Glomerular endothelial cell (primary cell): ENCODE measurements around the gene C2CD4A. TPM values are rescaled to one million over a fixed set of nuclear protein-coding genes. Genes with fewer than 3 reads are reported as not detected.

Source experiments
- total RNA-seq: library from RNA; depleted of rRNA; stranded (reverse); fragments of >200 nt; gene quantifications from 2 replicates; pipeline ENCODE4 v1.2.3, GENCODE V29; 2015

The C2CD4A gene
- total RNA-seq, 1 donor from 2014 or later, result 1.1 TPM

Other genes with a start within 250 kb of the C2CD4A start
- 58.2 and 84.0 TPM in 2 replicates for gene VPS13C, start 6.5 kb upstream of the C2CD4A start, total RNA-seq
- 94.0 and 176 TPM in 2 replicates for gene C2CD4B, start 98.3 kb downstream of the C2CD4A start, total RNA-seq